Immature natural killer cell (primary cell): Measurements from ENCODE around the gene DEFB118. TPM values are rescaled to one million over a fixed set of nuclear protein-coding genes. Genes with fewer than 3 reads are reported as not detected.
"Not testable (repeated sequence)": the region's sequence is repeated elsewhere in the genome, so short reads cannot be mapped to it uniquely, and the experiment has no call there.

ENCODE experiments used
- DNase-seq, 3 donors: peaks; one replicate each; pipeline ENCODE4 v3.0.0; 2022; ENCODE audit warnings: mixed read lengths in 1 of 3
- H3K27ac Mint-ChIP-seq, 6 donors: one replicate each; pipeline ENCODE4 v1.8.0; 2020; ENCODE audit warnings: mixed read lengths in 6 of 6, mild to moderate bottlenecking in 5 of 6, inconsistent platforms in 4 of 6, moderate library complexity in 3 of 6
- H3K27me3 Mint-ChIP-seq, 3 donors: one replicate each; pipeline ENCODE4 v1.8.0; 2020 to 2021; ENCODE audit warnings: low read depth in 3 of 3, mild to moderate bottlenecking in 3 of 3, mixed read lengths in 3 of 3, moderate library complexity in 3 of 3, inconsistent platforms in 1 of 3
- H3K36me3 Mint-ChIP-seq, 3 donors: one replicate each; pipeline ENCODE4 v1.8.0; 2020; ENCODE audit warnings: mixed read lengths in 3 of 3, inconsistent platforms in 2 of 3, mild to moderate bottlenecking in 2 of 3
- H3K4me1 Mint-ChIP-seq, 2 donors: one replicate each; pipeline ENCODE4 v1.8.0; 2020; ENCODE audit warnings: inconsistent platforms in 2 of 2, mild to moderate bottlenecking in 2 of 2, mixed read lengths in 2 of 2, moderate library complexity in 1 of 2
- H3K4me3 Mint-ChIP-seq, 5 donors: one replicate each; pipeline ENCODE4 v1.8.0; 2020; ENCODE audit warnings: mild to moderate bottlenecking in 5 of 5, mixed read lengths in 5 of 5, inconsistent platforms in 3 of 5, moderate library complexity in 3 of 5
- H3K9me3 Mint-ChIP-seq, 6 donors: one replicate each; pipeline ENCODE4 v1.8.0; 2020; ENCODE audit warnings: mild to moderate bottlenecking in 6 of 6, mixed read lengths in 6 of 6, inconsistent platforms in 4 of 6, moderate library complexity in 3 of 6
- polyA plus RNA-seq, 3 donors: library from polyadenylated mRNA; unstranded; fragments of 300-500 nt; fragmentation: Illumina TruSeq; gene quantifications; one replicate each; pipeline ENCODE4 v1.2.3, GENCODE V29; 2021

DEFB118 gene, protein sequence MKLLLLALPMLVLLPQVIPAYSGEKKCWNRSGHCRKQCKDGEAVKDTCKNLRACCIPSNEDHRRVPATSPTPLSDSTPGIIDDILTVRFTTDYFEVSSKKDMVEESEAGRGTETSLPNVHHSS
- polyA plus RNA-seq = not detected

GRCh38 chr20:31368301-31368700 lies at the start of gene DEFB118:
TSS of gene DEFB118 (plus strand) at chr20:31368601. CDS start at chr20:31368651, 50 bp downstream.
- Mint-ChIP-seq H3K4me3 (no peak within 1 kb of the TSS), H3K4me1 (no peaks in the 10 kb centered on the region), H3K27ac (no peak within 1 kb of the TSS), H3K36me3 (no peaks in the 10 kb centered on the region), H3K27me3 (no peaks in the 10 kb centered on the region), H3K9me3 (peaks cover 0 to 4% (median 0%) of the 10 kb centered on the region in 6 donors)
- no peak for DNase-seq

GRCh38 chr20:31322504-31322903 lies 45.9 kb upstream of the DEFB118 start:
- Mint-ChIP-seq H3K4me1 (no peaks in the 10 kb centered on the region), H3K9me3 (peaks cover 19 to 33% (median 23%) of the 10 kb centered on the region in 6 donors), H3K27me3 (no peaks in the 10 kb centered on the region), H3K27ac (no peak overlapping the region), H3K36me3 (peaks cover 0 to 9% (median 0%) of the 10 kb centered on the region in 3 donors), H3K4me3 (no peak overlapping the region)
- DNase-seq = no peak

DNA sequence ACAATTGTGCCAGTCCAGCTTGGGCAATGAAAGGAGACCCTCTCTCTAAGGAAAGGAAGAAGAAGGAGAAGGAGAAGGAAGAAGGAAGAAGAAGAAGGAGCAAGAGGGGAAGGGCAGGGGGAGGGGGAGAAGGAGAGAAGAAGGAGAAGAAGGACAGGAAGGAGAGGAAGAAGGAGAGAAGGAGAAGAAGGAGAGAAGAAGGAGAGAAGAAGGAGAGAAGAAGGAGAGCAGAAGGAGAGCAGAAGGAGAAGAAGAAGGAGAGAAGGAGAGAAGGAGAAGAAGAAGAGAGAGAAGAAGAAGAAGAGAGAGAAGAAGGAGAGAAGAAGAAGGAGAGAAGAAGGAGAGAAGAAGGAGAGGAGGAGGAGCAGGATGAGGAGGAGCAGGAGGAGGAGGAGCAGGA lies 37.5 kb upstream of the DEFB118 start:
- Mint-ChIP-seq H3K36me3 (peaks cover 0 to 4% (median 0%) of the 10 kb centered on the region in 3 donors), H3K27ac (no peak overlapping the region), H3K4me3 (no peak overlapping the region), H3K27me3 (peaks cover 0 to 3% (median 2%) of the 10 kb centered on the region in 3 donors), H3K4me1 (no peaks in the 10 kb centered on the region), H3K9me3 (peaks cover 0 to 13% (median 3%) of the 10 kb centered on the region in 6 donors)
- no peak for DNase-seq

DNA sequence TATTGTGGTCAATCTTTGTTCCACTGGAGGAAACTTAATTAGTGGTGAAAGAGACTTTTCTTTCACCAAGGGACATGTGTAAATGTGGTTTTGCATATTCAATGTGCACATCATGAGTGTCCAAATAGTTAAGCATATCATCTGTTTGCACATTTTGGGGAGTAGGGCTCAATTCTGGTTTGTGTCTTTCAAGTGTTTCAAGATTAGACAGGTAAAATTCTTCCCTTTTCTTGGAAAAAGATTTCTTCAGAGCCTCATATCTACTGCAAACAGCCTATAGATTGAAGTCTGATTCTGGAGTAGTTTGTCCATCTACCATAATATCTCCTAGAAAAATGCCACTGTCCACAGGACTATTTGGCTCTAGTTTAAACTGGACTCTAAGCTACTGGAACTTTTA lies 26.9 kb upstream of the DEFB118 start:
- Mint-ChIP-seq H3K4me3 (no peak overlapping the region), H3K27ac (no peak overlapping the region), H3K27me3 (no peaks in the 10 kb centered on the region), H3K9me3 (peaks cover 0 to 7% (median 0%) of the 10 kb centered on the region in 6 donors), H3K36me3 (no peaks in the 10 kb centered on the region), H3K4me1 (no peaks in the 10 kb centered on the region)
- DNase-seq = no peak

- H3K4me3 Mint-ChIP-seq = no peak overlapping the region
- H3K27me3 Mint-ChIP-seq = peaks cover 0 to 3% (median 2%) of the 10 kb centered on the region in 3 donors
- no peak overlapping the region for H3K27ac Mint-ChIP-seq
- no peaks in the 10 kb centered on the region for H3K36me3 Mint-ChIP-seq
- H3K9me3 Mint-ChIP-seq = peaks cover 0 to 4% (median 0%) of the 10 kb centered on the region in 6 donors
- no peak for DNase-seq
- H3K4me1 Mint-ChIP-seq = no peaks in the 10 kb centered on the region
Measured at GRCh38 chr20:31355981-31356380, 12.4 kb upstream of the DEFB118 start.

GRCh38 chr20:31363295-31363694 lies 5.1 kb upstream of the DEFB118 start:
- Mint-ChIP-seq H3K36me3 (no peaks in the 10 kb centered on the region), H3K4me3 (no peak overlapping the region), H3K27me3 (no peaks in the 10 kb centered on the region), H3K27ac (no peak overlapping the region), H3K4me1 (no peaks in the 10 kb centered on the region), H3K9me3 (peaks cover 0 to 4% (median 0%) of the 10 kb centered on the region in 6 donors)
- DNase-seq = no peak

GRCh38 chr20:31364272-31364671 lies 4.1 kb upstream of the DEFB118 start:
- not testable (repeated sequence) for H3K4me3 Mint-ChIP-seq, DNase-seq, H3K36me3 Mint-ChIP-seq, H3K27me3 Mint-ChIP-seq, H3K9me3 Mint-ChIP-seq, H3K27ac Mint-ChIP-seq, H3K4me1 Mint-ChIP-seq

DNA sequence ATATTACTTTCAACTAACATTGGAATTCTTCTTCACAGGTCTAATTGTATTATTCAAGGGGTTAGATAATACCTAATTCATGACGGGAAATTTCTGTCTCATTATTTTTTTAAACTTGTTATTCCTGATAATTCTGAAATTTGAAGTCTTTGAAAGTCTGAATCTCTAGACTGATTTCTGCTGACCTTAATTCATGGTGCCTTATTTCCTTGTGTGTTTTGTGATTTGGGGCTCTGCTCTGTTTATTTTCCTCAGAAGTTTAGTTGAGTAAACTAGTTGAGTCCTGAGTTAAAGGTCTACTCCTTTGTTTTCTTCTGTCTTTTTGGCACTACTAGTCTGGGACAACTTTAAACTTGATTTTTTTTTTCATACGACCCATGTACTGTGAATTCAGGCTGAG lies 5.9 kb downstream of the DEFB118 start:
- Mint-ChIP-seq H3K27me3 (peaks cover 0 to 5% (median 3%) of the 10 kb centered on the region in 3 donors), H3K9me3 (peaks cover 0 to 5% (median 1%) of the 10 kb centered on the region in 6 donors), H3K4me3 (no peak overlapping the region), H3K36me3 (peaks cover 0 to 3% (median 0%) of the 10 kb centered on the region in 3 donors), H3K27ac (no peak overlapping the region), H3K4me1 (no peaks in the 10 kb centered on the region)
- DNase-seq = no peak

GRCh38 chr20:31390490-31390889 lies 22.1 kb downstream of the DEFB118 start, which contains the start of gene DEFB119:
TSS of gene DEFB119 (minus strand) at chr20:31390590. CDS start at chr20:31390483, 107 bp downstream.
- H3K9me3 Mint-ChIP-seq = peaks cover 0 to 3% (median 0%) of the 10 kb centered on the region in 6 donors
- DNase-seq = no peak
- no peak within 1 kb of the TSS for H3K27ac Mint-ChIP-seq
- peaks cover 4 to 12% (median 6%) of the 10 kb centered on the region in 3 donors for H3K27me3 Mint-ChIP-seq
- H3K4me1 Mint-ChIP-seq = no peaks in the 10 kb centered on the region
- no peaks in the 10 kb centered on the region for H3K36me3 Mint-ChIP-seq
- no peak within 1 kb of the TSS for H3K4me3 Mint-ChIP-seq

- Mint-ChIP-seq H3K4me3 (no peak overlapping the region), H3K27me3 (peaks cover 2 to 8% (median 5%) of the 10 kb centered on the region in 3 donors), H3K27ac (no peak overlapping the region), H3K36me3 (no peaks in the 10 kb centered on the region), H3K9me3 (peaks cover 0 to 3% (median 0%) of the 10 kb centered on the region in 6 donors), H3K4me1 (no peaks in the 10 kb centered on the region)
- DNase-seq = no peak
Measured at GRCh38 chr20:31392836-31393235, 24.4 kb downstream of the DEFB118 start.

- H3K4me1 Mint-ChIP-seq = no peaks in the 10 kb centered on the region
- no peaks in the 10 kb centered on the region for H3K9me3 Mint-ChIP-seq
- no peak overlapping the region for H3K4me3 Mint-ChIP-seq
- peaks cover 3 to 7% (median 6%) of the 10 kb centered on the region in 3 donors for H3K27me3 Mint-ChIP-seq
- no peak overlapping the region for H3K27ac Mint-ChIP-seq
- DNase-seq = no peak
- H3K36me3 Mint-ChIP-seq = no peaks in the 10 kb centered on the region
Measured at GRCh38 chr20:31394900-31395299, 26.5 kb downstream of the DEFB118 start.

DNA sequence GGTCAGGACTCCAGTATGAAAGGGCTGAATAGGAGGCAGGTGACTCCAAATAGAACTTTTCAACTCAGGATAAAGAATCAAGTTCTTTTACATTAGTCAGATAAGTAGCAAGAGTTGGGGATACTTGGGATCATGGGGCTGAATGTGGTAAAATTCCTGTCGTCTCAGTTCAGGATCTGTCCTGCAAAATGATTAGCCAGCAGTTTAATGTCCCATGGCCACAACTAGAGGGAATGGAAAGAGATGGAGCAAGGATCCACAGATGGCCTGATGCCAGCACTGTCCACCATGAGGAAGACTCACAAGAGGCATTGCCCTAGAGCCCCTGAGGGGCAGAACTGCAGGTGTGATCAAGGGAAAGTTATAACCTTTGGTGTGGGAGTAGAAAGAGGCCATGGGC lies 35.5 kb downstream of the DEFB118 start:
- no peaks in the 10 kb centered on the region for H3K36me3 Mint-ChIP-seq
- DNase-seq = no peak
- H3K27me3 Mint-ChIP-seq = peaks cover 3 to 6% (median 5%) of the 10 kb centered on the region in 3 donors
- H3K9me3 Mint-ChIP-seq = no peaks in the 10 kb centered on the region
- H3K4me3 Mint-ChIP-seq = no peak overlapping the region
- no peak overlapping the region for H3K27ac Mint-ChIP-seq
- no peaks in the 10 kb centered on the region for H3K4me1 Mint-ChIP-seq

- DNase-seq = no peak
- H3K27ac Mint-ChIP-seq = no peak within 1 kb of the TSS
- H3K4me3 Mint-ChIP-seq = no peak within 1 kb of the TSS
- H3K36me3 Mint-ChIP-seq = no peaks in the 10 kb centered on the region
- no peaks in the 10 kb centered on the region for H3K4me1 Mint-ChIP-seq
- peaks cover 0 to 2% (median 0%) of the 10 kb centered on the region in 6 donors for H3K9me3 Mint-ChIP-seq
- peaks cover 0 to 8% (median 2%) of the 10 kb centered on the region in 3 donors for H3K27me3 Mint-ChIP-seq
Measured at GRCh38 chr20:31406115-31406514, 37.7 kb downstream of the DEFB118 start, which contains the start of gene DEFB121. TSS of gene DEFB121 (minus strand) at chr20:31406215. CDS start at chr20:31406152, 63 bp downstream.

DNA sequence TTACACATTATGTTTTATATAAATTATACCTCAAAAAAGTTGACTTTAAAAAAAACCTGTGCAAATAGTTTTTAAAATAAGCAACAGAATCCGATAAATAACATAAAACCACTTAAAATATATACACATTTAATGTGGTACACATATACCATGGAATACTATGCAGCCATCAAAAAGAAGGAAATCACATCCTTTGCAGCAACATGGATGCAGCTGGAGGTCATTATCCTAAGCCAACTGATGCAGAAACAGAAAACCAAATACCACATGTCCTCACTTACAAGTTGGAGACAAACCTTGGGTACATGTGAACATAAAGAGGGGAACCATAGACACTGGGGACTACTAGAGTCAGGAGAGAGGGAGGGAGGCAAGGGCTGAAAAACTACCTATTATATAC lies 41.6 kb downstream of the DEFB118 start:
- Mint-ChIP-seq H3K4me1 (no peaks in the 10 kb centered on the region), H3K9me3 (peaks cover 0 to 3% (median 0%) of the 10 kb centered on the region in 6 donors), H3K36me3 (no peaks in the 10 kb centered on the region), H3K4me3 (no peak overlapping the region), H3K27ac (no peak overlapping the region), H3K27me3 (peaks cover 0 to 7% (median 3%) of the 10 kb centered on the region in 3 donors)
- no peak for DNase-seq

DNA sequence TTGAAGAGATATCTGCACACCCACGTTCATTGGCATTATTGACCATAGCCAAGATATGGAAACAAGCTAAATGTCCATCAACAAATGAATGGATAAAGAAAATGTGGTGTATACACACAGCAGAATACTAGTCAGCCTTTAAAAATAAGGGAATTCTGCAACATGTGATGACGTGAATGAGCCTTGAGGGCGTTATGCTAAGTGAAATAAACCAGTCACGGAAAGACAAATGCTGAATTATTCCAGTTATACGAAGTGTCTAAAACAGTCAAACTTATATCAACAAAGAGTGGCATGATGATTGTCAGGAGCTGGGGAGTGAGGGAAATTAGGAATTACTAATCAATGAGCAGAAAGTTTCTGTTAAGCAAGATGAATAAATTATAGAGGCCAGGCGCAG lies 46.0 kb downstream of the DEFB118 start:
- H3K36me3 Mint-ChIP-seq = no peaks in the 10 kb centered on the region
- H3K27me3 Mint-ChIP-seq = peaks cover 5 to 6% (median 6%) of the 10 kb centered on the region in 3 donors
- DNase-seq = no peak
- H3K4me1 Mint-ChIP-seq = no peaks in the 10 kb centered on the region
- no peak overlapping the region for H3K27ac Mint-ChIP-seq
- H3K9me3 Mint-ChIP-seq = peaks cover 0 to 3% (median 0%) of the 10 kb centered on the region in 6 donors
- H3K4me3 Mint-ChIP-seq = no peak overlapping the region
